Tibial artery (tissue), 4 donors: ENCODE results near the gene GALNT4.

Experiments
- DNase-seq, 2 donors: peaks; one replicate each; pipeline ENCODE4 v3.0.0-alpha.2; 2019
- H3K27ac ChIP-seq, 2 donors: fragments of 200-600 bp; sonication (generic) in 1 of 2; 1 replicate in 1 of 2; 2 replicates in 1 of 2; pipeline ENCODE4 v1.5.1; 2018 to 2019; ENCODE audit warnings: mild to moderate bottlenecking in 1 of 2
- H3K27me3 ChIP-seq, 2 donors: fragments of 200-600 bp; sonication (generic) in 1 of 2; one replicate each; pipeline versions ENCODE4 v1.5.1 to v1.6.0; 2016 to 2019
- H3K36me3 ChIP-seq, 3 donors: fragments of 200-600 bp; sonication (generic) in 2 of 3; one replicate each; pipeline ENCODE4 v1.5.1; 2016 to 2019; ENCODE audit warnings: mild to moderate bottlenecking in 2 of 3
- H3K4me1 ChIP-seq, 4 donors: fragments of 200-600 bp; sonication (generic) in 2 of 4; 1 replicate in 3 of 4; 2 replicates in 1 of 4; pipeline ENCODE4 v1.5.1; 2016 to 2019
- H3K4me3 ChIP-seq, 2 donors: fragments of 200-600 bp; sonication (generic) in 1 of 2; 1 replicate in 1 of 2; 2 replicates in 1 of 2; pipeline ENCODE4 v1.5.1; 2018 to 2019; ENCODE audit warnings: mild to moderate bottlenecking in 2 of 2
- H3K9me3 ChIP-seq, 3 donors: fragments of 200-600 bp; sonication (generic) in 1 of 3; one replicate each; pipeline ENCODE4 v1.5.1; 2016 to 2019
- CTCF ChIP-seq, 2 experiments: fragments of 200-600 bp in 1 of 2; fragments of 450-650 bp in 1 of 2; IDR thresholded peaks; one replicate each; pipeline ENCODE4 v1.5.1; 2017 to 2019; ENCODE audit warnings: antibody characterized with exemption in 2 of 2, mild to moderate bottlenecking in 1 of 2, moderate library complexity in 1 of 2
- intact Hi-C: fragments of 100-400 bp; cut with DNase I; formaldehyde crosslinking; loops from one replicate; pipeline ENCODE4 v1.15.0; 2023; ENCODE audit warnings: low total_unique reads

The GALNT4 gene

DNA sequence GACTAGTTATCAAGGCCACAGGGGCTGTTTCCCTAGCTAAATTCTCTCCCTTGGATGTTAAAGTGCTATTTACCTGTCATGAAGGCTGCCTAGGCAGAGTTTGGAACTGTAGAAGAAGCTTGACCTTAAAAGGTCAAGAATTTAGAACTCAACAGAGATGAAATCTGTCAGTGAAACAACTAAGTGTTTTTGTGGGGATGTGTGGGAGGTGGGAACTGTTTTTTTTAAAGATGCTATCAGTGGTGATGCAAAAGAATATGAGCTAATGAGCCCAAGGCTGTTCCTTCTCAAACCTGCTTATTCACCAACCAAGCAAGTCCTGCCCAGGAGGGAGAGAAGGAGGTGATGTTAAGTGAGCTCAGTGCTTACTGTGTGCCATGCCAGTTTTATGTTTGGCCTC is 42.0 kb upstream of the GALNT4 start:
- TF ChIP-seq CTCF (IDR thresholded peaks at IDR 0.05) = no peak
- Histone ChIP-seq H3K9me3 (no peaks in the 10 kb centered on the region), H3K4me1 (no peaks in the 10 kb centered on the region), H3K4me3 (no peak overlapping the region), H3K27me3 (no peaks in the 10 kb centered on the region), H3K27ac (no peak overlapping the region), H3K36me3 (no peaks in the 10 kb centered on the region)
- no peak for DNase-seq
- intact Hi-C loops = no loop called here

DNA sequence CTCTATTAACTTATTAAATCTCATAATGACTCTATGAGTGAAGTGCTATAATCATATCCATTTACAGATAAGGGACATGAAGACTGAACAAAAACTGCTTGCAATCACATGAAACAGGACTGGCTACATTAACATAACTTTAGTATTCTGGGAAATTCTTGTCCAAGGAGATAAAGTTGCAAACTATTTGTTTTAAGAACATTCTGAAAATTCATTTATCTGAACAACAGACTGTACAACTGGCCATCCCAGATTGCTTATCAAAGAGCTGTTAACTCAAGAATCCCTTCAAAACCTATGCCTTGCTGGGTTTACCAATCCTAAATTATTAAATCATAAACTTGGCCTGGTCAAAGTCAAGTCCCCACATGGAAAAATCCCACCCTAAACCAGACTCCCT is 40.4 kb upstream of the GALNT4 start:
- Histone ChIP-seq H3K4me1 (no peaks in the 10 kb centered on the region), H3K27ac (no peak overlapping the region), H3K9me3 (no peaks in the 10 kb centered on the region), H3K36me3 (no peaks in the 10 kb centered on the region), H3K27me3 (no peaks in the 10 kb centered on the region), H3K4me3 (no peak overlapping the region)
- intact Hi-C loops = no loop called here
- no peak for DNase-seq
- no peak for TF ChIP-seq CTCF (IDR thresholded peaks at IDR 0.05)

GRCh38 chr12:89559753-89560152 is 35.2 kb upstream of the GALNT4 start:
- Histone ChIP-seq H3K4me3 (no peak overlapping the region), H3K9me3 (no peaks in the 10 kb centered on the region), H3K27me3 (no peaks in the 10 kb centered on the region), H3K36me3 (no peaks in the 10 kb centered on the region), H3K4me1 (no peaks in the 10 kb centered on the region), H3K27ac (no peak overlapping the region)
- intact Hi-C loops = no loop called here
- no peak for DNase-seq
- TF ChIP-seq CTCF (IDR thresholded peaks at IDR 0.05) = no peak

GRCh38 chr12:89556976-89557375 is 32.4 kb upstream of the GALNT4 start:
- no peak for TF ChIP-seq CTCF (IDR thresholded peaks at IDR 0.05)
- no peak overlapping the region for H3K27ac ChIP-seq
- no peak overlapping the region for H3K4me3 ChIP-seq
- no peaks in the 10 kb centered on the region for H3K27me3 ChIP-seq
- intact Hi-C loops = no loop called here
- peaks cover 0 to 4% (median 0%) of the 10 kb centered on the region in 3 donors for H3K9me3 ChIP-seq
- H3K36me3 ChIP-seq = no peaks in the 10 kb centered on the region
- H3K4me1 ChIP-seq = no peaks in the 10 kb centered on the region
- DNase-seq = no peak

DNA sequence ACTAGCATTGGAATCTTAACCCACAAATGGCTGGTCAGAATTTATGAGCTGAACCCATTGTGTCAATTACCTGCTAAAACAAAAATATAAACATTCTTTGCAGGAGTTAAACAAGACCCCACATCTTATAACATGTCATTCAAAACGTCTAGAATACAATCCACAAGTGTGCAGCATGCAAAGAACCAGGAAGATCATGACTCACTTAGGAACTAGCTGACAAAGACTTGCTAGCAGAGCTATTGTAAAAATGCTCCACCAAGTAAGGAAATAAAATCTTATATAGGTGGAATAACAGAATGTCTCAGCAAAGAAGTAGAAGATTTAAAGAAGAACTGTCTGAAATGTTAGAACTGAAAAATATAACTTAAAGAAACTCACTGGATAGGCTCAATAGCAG is 27.8 kb upstream of the GALNT4 start:
- no peak for TF ChIP-seq CTCF (IDR thresholded peaks at IDR 0.05)

GRCh38 chr12:89551747-89552146 is 27.2 kb upstream of the GALNT4 start:
- peaks cover 0 to 4% (median 0%) of the 10 kb centered on the region in 3 donors for H3K9me3 ChIP-seq
- no peaks in the 10 kb centered on the region for H3K4me1 ChIP-seq
- DNase-seq = no peak
- intact Hi-C loops = no loop called here
- H3K4me3 ChIP-seq = no peak overlapping the region
- no peak overlapping the region for H3K27ac ChIP-seq
- TF ChIP-seq CTCF (IDR thresholded peaks at IDR 0.05) = no peak
- H3K36me3 ChIP-seq = no peaks in the 10 kb centered on the region
- no peaks in the 10 kb centered on the region for H3K27me3 ChIP-seq

More for the DNA sequence above, 27.8 kb upstream of the GALNT4 start:
- Histone ChIP-seq H3K36me3 (no peaks in the 10 kb centered on the region), H3K4me3 (no peak overlapping the region), H3K4me1 (no peaks in the 10 kb centered on the region), H3K27ac (no peak overlapping the region), H3K27me3 (no peaks in the 10 kb centered on the region), H3K9me3 (peaks cover 0 to 4% (median 0%) of the 10 kb centered on the region in 3 donors)
- intact Hi-C loops = no loop called here
- no peak for DNase-seq
